Mononuclear cell (primary cell): ENCODE measurements around the gene KCNN1. TPM values are rescaled to one million over a fixed set of nuclear protein-coding genes. Genes with fewer than 3 reads are reported as not detected.

Source experiments
- H3K27me3 ChIP-seq: 2 replicates; pipeline ENCODE4 v1.6.0; 2011; ENCODE audit warnings: low read length, control low read depth; ENCODE audit not compliant: insufficient read depth
- H3K4me1 ChIP-seq: 2 replicates; pipeline ENCODE4 v1.5.1; 2011; ENCODE audit warnings: mild to moderate bottlenecking, low read length, control low read depth; ENCODE audit not compliant: insufficient read depth
- H3K4me3 ChIP-seq: 2 replicates; pipeline ENCODE4 v1.5.1; 2011; ENCODE audit warnings: mild to moderate bottlenecking, low read length, moderate library complexity
- H3K9me3 ChIP-seq: 2 replicates; pipeline ENCODE4 v1.5.1; 2011; ENCODE audit warnings: low read depth, mild to moderate bottlenecking, control low read depth, low read length
- total RNA-seq: library from RNA; depleted of rRNA; stranded (reverse); fragments of >200 nt; gene quantifications from one replicate; pipeline ENCODE4 v1.2.3, GENCODE V29; 2012

The KCNN1 gene
- total RNA-seq, 1 donor = under 0.01 TPM

- Histone ChIP-seq H3K9me3 (no peaks in the 10 kb centered on the region), H3K4me1 (peaks cover 30% of the 10 kb centered on the region), H3K27me3 (no peaks in the 10 kb centered on the region), H3K4me3 (no peak overlapping the region)
Measured at GRCh38 chr19:18046059-18046718, 79.3 kb downstream of the KCNN1 start.

GRCh38 chr19:18049385-18049784 lies 82.5 kb downstream of the KCNN1 start:
- Histone ChIP-seq H3K4me1 (peaks cover 20% of the 10 kb centered on the region), H3K27me3 (no peaks in the 10 kb centered on the region), H3K9me3 (no peaks in the 10 kb centered on the region), H3K4me3 (no peak overlapping the region)

Other genes starting within 250 kb of the KCNN1 start
- 18.8 TPM for gene MAP1S, start 247.6 kb upstream of the KCNN1 start, total RNA-seq
- 24.1 TPM for gene FCHO1, start 215.6 kb upstream of the KCNN1 start, total RNA-seq
- 0.10 TPM for gene B3GNT3, start 172.0 kb upstream of the KCNN1 start, total RNA-seq
- 0.52 TPM for gene INSL3, start 145.6 kb upstream of the KCNN1 start, total RNA-seq
- 61.1 TPM for gene JAK3, start 119.1 kb upstream of the KCNN1 start, total RNA-seq
- 1,903 TPM for gene RPL18A, start 107.2 kb upstream of the KCNN1 start, total RNA-seq
- 0.21 TPM for gene SLC5A5, start 95.2 kb upstream of the KCNN1 start, total RNA-seq
- 13.2 TPM for gene CCDC124, start 34.1 kb upstream of the KCNN1 start, total RNA-seq
- gene ARRDC2, start 41.1 kb downstream of the KCNN1 start, total RNA-seq = 123 TPM
- 26.9 TPM for gene IL12RB1, start 119.8 kb downstream of the KCNN1 start, total RNA-seq
- gene MAST3, start 130.7 kb downstream of the KCNN1 start, total RNA-seq = 6.7 TPM
- gene PIK3R2, start 186.1 kb downstream of the KCNN1 start, total RNA-seq = 3.7 TPM
- 769 TPM for gene IFI30, start 206.7 kb downstream of the KCNN1 start, total RNA-seq
- gene MPV17L2, start 226.1 kb downstream of the KCNN1 start, total RNA-seq = 4.3 TPM
- 3.8 TPM for gene RAB3A, start 236.9 kb downstream of the KCNN1 start, total RNA-seq